HG03558 (cell line): ENCODE measurements around the gene ACKR1.

Experiments used
- ATAC-seq: cut with Tn5 transposase; IDR thresholded peaks from one replicate; pipeline ENCODE4 v1.9.1; 2021; ENCODE audit warnings: moderate number of reproducible peaks; ENCODE audit not compliant: unreplicated experiment; ENCODE audit errors: extremely low read depth

The ACKR1 gene

DNA sequence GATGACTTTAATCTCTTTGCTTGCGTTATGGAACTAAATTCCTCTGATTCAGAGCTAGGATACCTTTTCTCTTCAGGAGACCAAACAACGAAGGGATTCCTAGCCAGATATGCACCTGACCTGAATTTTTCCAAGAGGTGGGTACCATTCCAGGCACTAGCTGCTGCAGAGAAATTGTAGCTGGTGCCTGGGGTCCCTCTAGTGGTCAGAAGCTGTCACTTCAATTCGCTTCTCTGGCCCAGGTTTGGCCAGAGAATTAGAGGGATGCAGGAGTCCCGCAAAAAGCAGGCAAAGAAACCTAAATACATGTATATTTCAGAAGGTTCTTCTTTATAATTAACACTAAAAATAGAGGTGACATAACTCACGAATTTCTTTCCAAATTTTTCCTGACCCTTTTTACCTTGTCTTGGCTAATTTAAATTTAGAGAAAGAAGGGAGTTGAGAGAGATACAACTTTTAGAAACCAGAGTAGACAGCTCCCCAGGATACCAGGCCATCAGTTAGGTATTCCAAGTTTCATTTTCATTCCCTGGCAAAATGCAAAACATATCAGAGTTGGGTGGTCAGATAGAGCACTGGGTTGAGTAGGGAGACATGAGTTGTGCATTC is 9.6 kb downstream of the ACKR1 start:
- no peak for ATAC-seq

DNA sequence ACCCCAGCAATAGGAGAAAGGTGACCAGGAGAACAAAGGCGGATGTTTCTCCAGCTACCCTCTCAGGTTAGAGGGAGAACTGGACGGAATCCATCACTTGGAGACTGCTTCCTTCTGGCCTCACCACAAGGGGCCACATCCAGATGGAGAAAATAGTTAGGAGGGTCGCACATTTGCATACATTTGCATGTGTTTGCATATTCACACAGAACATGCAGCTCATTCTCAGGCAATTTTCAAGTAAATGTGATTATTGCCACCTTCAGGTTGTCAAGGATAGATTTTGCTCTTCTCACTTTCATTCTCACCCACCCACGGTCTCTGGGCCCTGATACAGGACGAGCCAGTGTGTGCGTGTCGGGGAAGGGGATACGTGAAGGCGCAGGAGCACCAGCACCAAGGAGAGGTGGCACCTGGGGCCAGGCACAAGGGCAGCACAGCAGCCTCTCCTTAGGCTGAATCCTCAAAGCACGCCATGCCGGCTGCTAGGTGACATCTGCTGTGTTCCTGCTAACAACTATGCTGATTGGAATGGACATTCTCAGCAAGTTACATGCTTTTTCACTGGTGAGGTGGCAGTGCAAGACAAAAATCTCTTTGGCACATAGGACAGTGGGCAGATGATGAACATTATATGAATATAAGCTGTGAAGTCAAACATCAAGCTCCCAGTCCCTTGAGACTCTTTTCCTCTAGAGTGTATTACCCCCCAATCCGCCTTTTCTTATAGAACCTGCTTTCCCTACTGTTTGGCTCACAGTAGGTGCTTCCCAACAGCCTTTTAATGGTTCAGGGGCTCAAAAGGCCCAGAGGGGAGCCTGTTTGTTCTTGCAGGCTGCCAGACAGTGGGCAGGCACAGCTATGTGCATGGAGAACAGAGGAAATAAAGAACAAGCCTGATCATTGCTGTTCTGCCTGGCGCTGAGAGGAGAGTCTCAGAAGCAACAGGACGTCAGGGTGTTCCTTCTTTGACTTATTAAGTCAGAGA is 14.3 kb downstream of the ACKR1 start:
- no peak for ATAC-seq

DNA sequence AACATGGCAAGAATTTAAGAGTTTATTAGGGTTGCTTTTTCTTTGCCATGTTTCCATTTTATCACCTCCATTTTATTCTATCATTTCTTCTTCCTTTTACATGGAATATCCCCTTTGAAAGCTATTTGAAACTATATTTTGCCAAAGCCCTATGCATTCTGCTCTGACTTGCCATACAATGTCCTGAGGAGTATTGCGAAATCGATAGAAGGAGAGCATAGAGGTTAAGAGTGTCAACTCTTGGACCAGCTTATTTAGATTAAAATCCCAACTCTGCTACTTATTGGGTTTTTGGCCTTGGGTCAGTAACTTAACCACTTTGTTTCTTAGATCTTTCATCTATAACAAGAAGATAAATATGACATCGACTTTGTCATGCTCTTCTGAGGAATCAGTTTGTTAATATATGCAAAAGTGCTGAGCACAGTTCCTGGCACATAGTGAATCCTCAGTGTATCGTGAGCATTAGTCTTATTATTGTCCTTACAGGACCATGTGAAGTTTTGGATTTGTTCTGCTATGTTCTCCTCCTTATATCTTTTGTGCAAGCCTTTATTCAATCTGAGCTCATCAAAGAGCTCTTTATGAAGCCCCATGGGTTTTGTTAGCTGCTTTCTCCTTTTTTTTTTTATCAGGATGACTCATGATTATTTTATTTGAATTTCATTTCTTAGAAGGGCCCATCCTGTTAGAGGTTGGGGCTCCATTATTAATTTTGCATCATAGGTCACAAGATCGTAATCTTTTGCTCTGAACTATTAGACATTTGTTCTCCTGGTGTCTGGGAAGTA is 17.6 kb downstream of the ACKR1 start:
- ATAC-seq, result no peak

DNA sequence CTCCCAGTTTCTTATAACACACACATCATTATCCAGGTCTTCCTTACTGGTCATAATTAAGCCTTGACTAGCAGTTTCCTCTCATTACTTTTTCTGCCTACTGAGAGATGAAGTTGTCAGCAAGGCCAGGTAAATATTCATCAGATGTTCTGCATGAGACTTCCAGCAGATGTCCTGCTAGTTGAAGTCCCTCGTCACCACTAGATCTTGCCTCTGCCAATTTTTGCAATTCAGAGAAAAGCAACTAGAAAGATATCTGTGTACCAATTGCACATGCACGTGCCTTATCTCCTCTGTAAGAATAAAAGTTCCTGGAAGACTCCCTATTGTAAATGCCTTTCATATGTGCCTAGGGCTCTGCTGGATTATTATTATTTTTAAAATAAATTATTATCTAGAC is 18.3 kb downstream of the ACKR1 start:
- no peak for ATAC-seq

DNA sequence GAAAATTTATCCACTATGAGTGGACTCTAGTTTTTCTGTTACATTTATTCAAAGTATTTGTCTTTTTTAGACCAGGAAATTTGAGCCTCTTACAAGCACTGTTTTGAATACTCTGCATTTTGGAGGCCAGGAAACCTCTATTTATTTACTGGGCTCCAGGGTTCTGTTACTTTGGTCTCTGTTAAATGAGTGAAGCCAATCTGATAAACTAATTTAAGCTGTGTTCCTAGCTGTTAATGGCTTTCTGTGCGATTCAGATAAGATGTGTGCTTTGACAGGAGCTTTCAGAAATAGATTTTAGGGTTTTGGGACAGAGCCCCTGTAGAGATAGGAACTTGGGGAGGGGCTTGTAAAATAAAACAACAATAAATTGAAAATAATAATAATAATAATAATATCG is 23.9 kb downstream of the ACKR1 start:
- no peak for ATAC-seq

DNA sequence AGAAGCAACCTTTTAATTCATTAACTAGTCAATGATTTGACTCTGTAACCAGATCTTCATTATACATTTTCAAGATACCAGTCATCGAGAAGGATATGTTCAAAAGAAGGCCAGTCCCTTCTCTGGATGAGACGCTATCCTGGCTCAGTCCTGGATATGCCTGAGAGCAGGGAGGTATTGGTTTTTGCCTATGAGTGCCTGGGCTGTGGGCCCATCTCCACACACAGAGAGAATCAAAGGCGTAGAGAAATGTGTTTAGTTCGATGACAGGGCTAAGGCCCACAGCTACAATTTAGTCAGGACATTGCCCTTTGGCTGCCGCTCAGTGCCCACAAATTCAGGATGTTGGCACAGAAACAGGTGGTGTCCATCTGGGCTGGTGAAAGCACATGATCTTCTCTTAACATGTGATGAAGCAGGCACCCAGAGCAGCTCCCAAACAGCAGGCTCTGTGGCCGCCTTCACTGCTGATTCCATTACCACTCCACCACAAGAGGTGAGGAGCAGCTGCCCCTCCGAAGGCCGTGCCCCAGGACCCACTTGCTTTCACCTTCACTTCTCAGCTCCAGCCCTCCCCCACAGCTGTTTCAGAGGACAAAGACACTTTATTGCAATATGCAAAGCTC is 24.7 kb downstream of the ACKR1 start:
- ATAC-seq, result no peak

DNA sequence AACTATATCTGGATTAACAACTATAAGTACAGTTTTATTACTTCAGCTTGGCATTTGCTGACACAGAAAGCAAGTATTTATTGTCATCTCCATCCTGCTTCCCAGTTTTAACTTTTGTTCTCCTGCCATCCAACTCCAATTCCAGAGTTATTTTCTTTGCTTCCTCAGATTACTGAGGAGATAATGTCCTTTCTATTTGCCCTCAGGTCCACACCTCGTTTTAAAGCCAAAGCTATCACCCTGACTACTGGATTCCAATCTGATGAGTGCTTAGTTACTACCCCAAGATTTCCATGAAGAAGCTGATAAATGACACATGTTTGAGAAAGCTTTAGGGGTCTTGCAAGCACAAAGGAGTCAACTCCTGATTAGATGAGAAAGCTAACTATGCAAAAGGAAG is 25.2 kb downstream of the ACKR1 start:
- no peak for ATAC-seq

DNA sequence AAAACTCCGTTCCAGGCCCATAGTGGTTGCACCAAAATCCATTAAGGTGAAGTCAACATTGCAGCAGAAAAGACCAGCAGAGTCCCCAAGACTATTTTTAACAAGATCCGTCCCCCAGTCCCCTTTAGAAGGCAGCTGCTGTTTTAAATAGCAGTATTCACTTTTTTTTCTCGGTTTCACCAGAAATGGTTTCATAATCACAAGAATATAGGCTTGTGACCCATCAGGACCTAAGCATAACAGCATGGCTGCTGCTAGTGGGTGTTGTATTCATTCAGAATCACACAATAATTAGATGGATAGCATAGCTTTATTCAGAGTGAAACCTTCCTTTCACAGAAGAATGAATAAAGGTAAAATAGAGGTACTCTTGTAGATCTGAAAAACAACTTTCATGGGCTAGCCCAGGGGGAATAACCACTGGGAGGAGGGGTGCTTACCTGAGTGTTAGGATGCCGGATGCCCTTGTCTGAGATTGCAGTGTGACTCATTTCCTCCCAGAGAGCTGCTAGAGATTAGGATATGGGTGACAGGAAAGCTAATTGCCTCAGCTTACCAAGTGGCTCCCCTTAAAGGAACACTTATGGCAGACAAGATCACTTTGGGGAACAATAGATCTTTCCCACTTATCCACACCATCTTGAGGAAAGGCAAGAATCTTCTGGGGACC is 35.0 kb downstream of the ACKR1 start:
- ATAC-seq, result peak; percentile 67

DNA sequence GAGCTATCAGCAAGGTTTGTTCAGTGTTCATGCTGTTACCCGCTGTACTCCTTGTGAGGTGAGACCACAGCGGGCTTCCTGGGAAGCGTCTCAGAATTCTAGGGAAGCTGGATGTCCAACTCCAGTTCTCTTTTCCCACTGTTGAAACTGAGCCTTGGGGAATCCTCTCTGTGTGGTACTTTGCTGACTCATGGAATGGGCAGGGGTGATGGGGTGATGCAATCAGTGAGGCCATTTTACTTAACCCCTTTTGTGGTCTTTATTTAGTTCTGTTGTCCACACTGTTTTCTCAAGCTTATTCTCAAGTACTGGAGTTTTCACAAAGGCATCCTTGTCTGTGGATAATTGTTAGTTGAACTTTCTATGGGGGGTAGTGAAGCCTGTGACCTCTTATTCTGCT is 42.6 kb downstream of the ACKR1 start:
- ATAC-seq, result no peak

DNA sequence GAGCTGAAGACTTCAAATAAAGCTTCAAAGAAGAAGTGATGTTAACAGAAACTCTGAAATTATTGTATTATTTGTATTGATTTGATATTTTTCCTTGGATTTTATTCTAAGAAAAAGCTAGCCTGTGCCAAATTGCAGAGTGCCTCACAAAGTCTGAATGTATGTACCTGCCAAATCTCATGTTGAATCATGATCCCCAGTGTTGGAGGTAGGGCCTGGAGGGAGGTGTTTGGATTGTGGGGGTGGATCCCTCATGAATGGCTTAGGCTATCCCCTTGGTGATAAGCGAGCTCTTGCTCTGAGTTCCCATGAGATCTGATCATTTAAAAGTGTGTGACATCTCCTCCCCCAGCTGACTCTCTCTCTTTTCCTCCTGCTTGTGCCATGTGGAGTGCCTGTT is 43.6 kb downstream of the ACKR1 start:
- no peak for ATAC-seq

DNA sequence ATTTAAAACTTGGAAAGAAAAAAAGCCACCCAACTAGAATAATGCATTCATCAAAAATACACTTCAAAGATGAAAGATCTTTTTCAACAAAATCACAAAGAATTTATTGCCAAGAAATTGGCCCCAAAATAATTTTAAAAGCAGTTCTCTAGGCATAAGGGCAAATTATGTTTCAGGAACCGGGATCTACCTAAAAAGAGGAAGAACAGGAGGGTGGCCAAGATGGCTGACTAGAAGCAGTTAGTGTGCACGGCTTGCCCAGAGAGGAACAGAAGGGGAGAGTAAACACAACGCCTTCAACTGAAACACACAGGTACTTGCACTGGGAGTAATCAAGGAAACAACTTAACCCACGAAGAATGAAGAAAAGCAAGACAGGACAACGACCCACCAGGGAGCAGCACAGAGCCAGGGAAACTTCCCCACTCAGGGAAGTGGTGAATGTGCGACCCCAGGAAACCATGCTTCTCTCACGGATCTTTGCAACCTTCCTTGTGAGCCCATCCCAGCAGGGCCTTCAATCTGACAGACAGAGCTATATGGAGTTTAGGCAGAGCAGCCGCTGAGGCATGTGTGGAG is 46.1 kb downstream of the ACKR1 start:
- no peak for ATAC-seq
